Immature natural killer cell (primary cell): Measurements from ENCODE around the gene DGKD. TPM values are rescaled to one million over a fixed set of nuclear protein-coding genes. Genes with fewer than 3 reads are reported as not detected.

ENCODE experiments used
- DNase-seq, 3 donors: peaks; one replicate each; pipeline ENCODE4 v3.0.0; 2022; ENCODE audit warnings: mixed read lengths in 1 of 3
- H3K27ac Mint-ChIP-seq, 6 donors: one replicate each; pipeline ENCODE4 v1.8.0; 2020; ENCODE audit warnings: mixed read lengths in 6 of 6, mild to moderate bottlenecking in 5 of 6, inconsistent platforms in 4 of 6, moderate library complexity in 3 of 6
- H3K27me3 Mint-ChIP-seq, 3 donors: one replicate each; pipeline ENCODE4 v1.8.0; 2020 to 2021; ENCODE audit warnings: low read depth in 3 of 3, mild to moderate bottlenecking in 3 of 3, mixed read lengths in 3 of 3, moderate library complexity in 3 of 3, inconsistent platforms in 1 of 3
- H3K36me3 Mint-ChIP-seq, 3 donors: one replicate each; pipeline ENCODE4 v1.8.0; 2020; ENCODE audit warnings: mixed read lengths in 3 of 3, inconsistent platforms in 2 of 3, mild to moderate bottlenecking in 2 of 3
- H3K4me1 Mint-ChIP-seq, 2 donors: one replicate each; pipeline ENCODE4 v1.8.0; 2020; ENCODE audit warnings: inconsistent platforms in 2 of 2, mild to moderate bottlenecking in 2 of 2, mixed read lengths in 2 of 2, moderate library complexity in 1 of 2
- H3K4me3 Mint-ChIP-seq, 5 donors: one replicate each; pipeline ENCODE4 v1.8.0; 2020; ENCODE audit warnings: mild to moderate bottlenecking in 5 of 5, mixed read lengths in 5 of 5, inconsistent platforms in 3 of 5, moderate library complexity in 3 of 5
- H3K9me3 Mint-ChIP-seq, 6 donors: one replicate each; pipeline ENCODE4 v1.8.0; 2020; ENCODE audit warnings: mild to moderate bottlenecking in 6 of 6, mixed read lengths in 6 of 6, inconsistent platforms in 4 of 6, moderate library complexity in 3 of 6
- polyA plus RNA-seq, 3 donors: library from polyadenylated mRNA; unstranded; fragments of 300-500 nt; fragmentation: Illumina TruSeq; gene quantifications; one replicate each; pipeline ENCODE4 v1.2.3, GENCODE V29; 2021

DGKD gene
- polyA plus RNA-seq, 3 donors from 2014 or later: 15.9 to 60.6 (median 21.3) TPM

GRCh38 chr2:233447506-233448219, 93.4 kb downstream of the DGKD start:
- H3K36me3 Mint-ChIP-seq: peaks cover 12 to 54% (median 29%) of the 10 kb centered on the region in 3 donors
- DNase-seq: no peak
- peaks cover 2 to 8% (median 7%) of the 10 kb centered on the region in 3 donors for H3K27me3 Mint-ChIP-seq
- no peak overlapping the region for H3K4me3 Mint-ChIP-seq
- H3K4me1 Mint-ChIP-seq: peaks cover 23 to 24% of the 10 kb centered on the region in 2 donors
- H3K27ac Mint-ChIP-seq: no peak overlapping the region
- H3K9me3 Mint-ChIP-seq: peaks cover 0 to 2% (median 0%) of the 10 kb centered on the region in 6 donors

- H3K4me3 Mint-ChIP-seq: no peak overlapping the region
- H3K27me3 Mint-ChIP-seq: peaks cover 2 to 8% (median 7%) of the 10 kb centered on the region in 3 donors
- peaks cover 9 to 55% (median 26%) of the 10 kb centered on the region in 3 donors for H3K36me3 Mint-ChIP-seq
- peaks cover 0 to 2% (median 0%) of the 10 kb centered on the region in 6 donors for H3K9me3 Mint-ChIP-seq
- H3K4me1 Mint-ChIP-seq: peaks cover 21% of the 10 kb centered on the region in 2 donors
- H3K27ac Mint-ChIP-seq: peak overlapping the region in 2 of 6 donors; percentile 37 to 80
- no peak for DNase-seq
These were observed 93.9 kb downstream of the DGKD start for GRCh38 chr2:233448220-233448559.

- DNase-seq: no peak
- Mint-ChIP-seq H3K27ac (no peak overlapping the region), H3K36me3 (peaks cover 5 to 53% (median 23%) of the 10 kb centered on the region in 3 donors), H3K4me3 (no peak overlapping the region), H3K27me3 (peaks cover 2 to 10% (median 7%) of the 10 kb centered on the region in 3 donors), H3K9me3 (peaks cover 0 to 2% (median 0%) of the 10 kb centered on the region in 6 donors), H3K4me1 (peaks cover 17 to 18% of the 10 kb centered on the region in 2 donors)
These were observed 94.3 kb downstream of the DGKD start for GRCh38 chr2:233448575-233448974.

GRCh38 chr2:233449081-233449901, 95.0 kb downstream of the DGKD start:
- no peak for DNase-seq
- H3K27me3 Mint-ChIP-seq: peaks cover 2 to 9% (median 6%) of the 10 kb centered on the region in 3 donors
- H3K9me3 Mint-ChIP-seq: peaks cover 0 to 2% (median 0%) of the 10 kb centered on the region in 6 donors
- H3K4me3 Mint-ChIP-seq: no peak overlapping the region
- peaks cover 10% of the 10 kb centered on the region in 2 donors for H3K4me1 Mint-ChIP-seq
- H3K36me3 Mint-ChIP-seq: peaks cover 4 to 58% (median 22%) of the 10 kb centered on the region in 3 donors
- H3K27ac Mint-ChIP-seq: peak overlapping the region in 1 of 6 donors; percentile 64

GRCh38 chr2:233449921-233450863, 95.9 kb downstream of the DGKD start:
- Mint-ChIP-seq H3K4me1 (peaks cover 1 to 4% of the 10 kb centered on the region in 2 donors), H3K4me3 (no peak overlapping the region), H3K27ac (no peak overlapping the region), H3K27me3 (peaks cover 2 to 7% (median 6%) of the 10 kb centered on the region in 3 donors), H3K9me3 (no peaks in the 10 kb centered on the region), H3K36me3 (peaks cover 4 to 57% (median 19%) of the 10 kb centered on the region in 3 donors)
- DNase-seq: no peak

GRCh38 chr2:233450864-233451575, 96.7 kb downstream of the DGKD start:
- Mint-ChIP-seq H3K27me3 (peaks cover 2 to 7% (median 6%) of the 10 kb centered on the region in 3 donors), H3K27ac (no peak overlapping the region), H3K4me1 (peaks cover 0 to 4% of the 10 kb centered on the region in 2 donors), H3K36me3 (peaks cover 6 to 60% (median 24%) of the 10 kb centered on the region in 3 donors), H3K9me3 (no peaks in the 10 kb centered on the region), H3K4me3 (no peak overlapping the region)
- no peak for DNase-seq

GRCh38 chr2:233451950-233452349, 97.7 kb downstream of the DGKD start:
- H3K9me3 Mint-ChIP-seq: no peaks in the 10 kb centered on the region
- peaks cover 2 to 7% (median 6%) of the 10 kb centered on the region in 3 donors for H3K27me3 Mint-ChIP-seq
- H3K36me3 Mint-ChIP-seq: peaks cover 7 to 58% (median 26%) of the 10 kb centered on the region in 3 donors
- peaks cover 0 to 4% of the 10 kb centered on the region in 2 donors for H3K4me1 Mint-ChIP-seq
- no peak overlapping the region for H3K4me3 Mint-ChIP-seq
- no peak for DNase-seq
- peak overlapping the region in 2 of 6 donors; percentile 24 to 71 for H3K27ac Mint-ChIP-seq

GRCh38 chr2:233453111-233453915, 99.0 kb downstream of the DGKD start:
- Mint-ChIP-seq H3K27ac (peak overlapping the region in 2 of 6 donors; percentile 1 to 26), H3K36me3 (peaks cover 5 to 65% (median 21%) of the 10 kb centered on the region in 3 donors), H3K9me3 (no peaks in the 10 kb centered on the region), H3K27me3 (peaks cover 2 to 12% (median 5%) of the 10 kb centered on the region in 3 donors), H3K4me3 (no peak overlapping the region), H3K4me1 (peaks cover 0 to 4% of the 10 kb centered on the region in 2 donors)
- DNase-seq: no peak

GRCh38 chr2:233453916-233454315, 99.6 kb downstream of the DGKD start:
- H3K4me3 Mint-ChIP-seq: no peak overlapping the region
- peaks cover 1 to 12% (median 5%) of the 10 kb centered on the region in 3 donors for H3K27me3 Mint-ChIP-seq
- no peaks in the 10 kb centered on the region for H3K9me3 Mint-ChIP-seq
- no peak for DNase-seq
- H3K27ac Mint-ChIP-seq: peak overlapping the region in 1 of 6 donors; percentile 21
- peaks cover 3 to 59% (median 19%) of the 10 kb centered on the region in 3 donors for H3K36me3 Mint-ChIP-seq
- H3K4me1 Mint-ChIP-seq: peaks cover 0 to 3% of the 10 kb centered on the region in 2 donors

GRCh38 chr2:233455006-233455405, 100.7 kb downstream of the DGKD start:
- Mint-ChIP-seq H3K9me3 (no peaks in the 10 kb centered on the region), H3K36me3 (peaks cover 3 to 59% (median 19%) of the 10 kb centered on the region in 3 donors), H3K27me3 (peaks cover 1 to 10% (median 7%) of the 10 kb centered on the region in 3 donors), H3K4me3 (no peak overlapping the region), H3K4me1 (peaks cover 0 to 3% of the 10 kb centered on the region in 2 donors), H3K27ac (no peak overlapping the region)
- DNase-seq: no peak

GRCh38 chr2:233455491-233455890, 101.2 kb downstream of the DGKD start:
- Mint-ChIP-seq H3K9me3 (no peaks in the 10 kb centered on the region), H3K4me1 (peaks cover 0 to 3% of the 10 kb centered on the region in 2 donors), H3K27ac (no peak overlapping the region), H3K27me3 (peaks cover 1 to 10% (median 7%) of the 10 kb centered on the region in 3 donors), H3K36me3 (peaks cover 3 to 59% (median 19%) of the 10 kb centered on the region in 3 donors), H3K4me3 (no peak overlapping the region)
- no peak for DNase-seq

GRCh38 chr2:233456111-233456510, 101.8 kb downstream of the DGKD start:
- Mint-ChIP-seq H3K4me3 (no peak overlapping the region), H3K27ac (peak overlapping the region in 3 of 6 donors; percentile 29 to 69 (median 55)), H3K27me3 (peaks cover 1 to 10% (median 5%) of the 10 kb centered on the region in 3 donors), H3K9me3 (no peaks in the 10 kb centered on the region), H3K36me3 (peaks cover 3 to 56% (median 19%) of the 10 kb centered on the region in 3 donors), H3K4me1 (peaks cover 0 to 3% of the 10 kb centered on the region in 2 donors)
- no peak for DNase-seq
